ENCODE measurements around the gene AHNAK. TPM values are rescaled to one million over a fixed set of nuclear protein-coding genes. Genes with fewer than 3 reads are reported as not detected.
A peak's percentile ranks its signal among the peaks of the same experiment; 100 is the strongest.
"Not testable (repeated sequence)": the region's sequence is repeated elsewhere in the genome, so short reads cannot be mapped to it uniquely, and the experiment has no call there.

AHNAK gene
- total RNA-seq, 4 donors from 2014 or later, result 1,348 to 2,181 (median 1,745) TPM

GRCh38 chr11:62592146-62592815, 45.7 kb upstream of the AHNAK start:
- TF ChIP-seq POLR2A (IDR thresholded peaks at IDR 0.05) (no peak), CTCF (IDR thresholded peaks at IDR 0.05) (no peak), EP300 (IDR thresholded peaks at IDR 0.05) (no peak), POLR2AphosphoS5 (IDR thresholded peaks at IDR 0.05) (no peak)

GRCh38 chr11:62591448-62592145, 45.0 kb upstream of the AHNAK start, which contains the start of gene TUT1:
TUT1 (minus strand) TSS chr11:62591523; CDS start chr11:62591485, 38 bp downstream.
- H3K27me3 ChIP-seq, result no peaks in the 10 kb centered on the region
- H3K4me1 ChIP-seq, result peaks cover 0 to 52% (median 22%) of the 10 kb centered on the region in 3 donors
- TF ChIP-seq POLR2AphosphoS5 (IDR thresholded peaks at IDR 0.05) (peak; percentile 97), POLR2A (IDR thresholded peaks at IDR 0.05) (peak; percentile 66 to 77), CTCF (IDR thresholded peaks at IDR 0.05) (no peak), EP300 (IDR thresholded peaks at IDR 0.05) (no peak)
- no peaks in the 10 kb centered on the region for H3K9me3 ChIP-seq
- ATAC-seq, result peak; percentile 96
- WGBS, 2 donors (ENCODE audit: low coverage in 1 of 2), result 0 to 1% methylated on average over 8 to 20 of the region's 58 CpGs
- H3K36me3 ChIP-seq, result peaks cover 0 to 59% of the 10 kb centered on the region in 2 donors
- peak within 1 kb of the TSS; percentile 57 to 85 for H3K4me3 ChIP-seq
- H3K27ac ChIP-seq, result peak within 1 kb of the TSS; percentile 91 to 97 (median 92)

More at GRCh38 chr11:62592146-62592815, 45.7 kb upstream of the AHNAK start:
- no peak for ATAC-seq
- Histone ChIP-seq H3K27me3 (no peaks in the 10 kb centered on the region), H3K36me3 (peaks cover 0 to 59% of the 10 kb centered on the region in 2 donors), H3K4me3 (peak overlapping the region; percentile 39 to 57), H3K4me1 (peaks cover 0 to 52% (median 22%) of the 10 kb centered on the region in 3 donors), H3K9me3 (no peaks in the 10 kb centered on the region), H3K27ac (peak overlapping the region; percentile 82 to 97 (median 92))
- WGBS, 2 donors (ENCODE audit: low coverage in 1 of 2), result 8 to 35% methylated on average over 5 of the region's 17 CpGs

- Histone ChIP-seq H3K4me3 (no peak overlapping the region), H3K9me3 (no peaks in the 10 kb centered on the region), H3K36me3 (peaks cover 0 to 59% of the 10 kb centered on the region in 2 donors), H3K27me3 (no peaks in the 10 kb centered on the region), H3K27ac (no peak overlapping the region), H3K4me1 (peaks cover 0 to 47% (median 22%) of the 10 kb centered on the region in 3 donors)
- 50 to 68% methylated on average over 12 to 17 of the region's 18 CpGs for WGBS, 2 donors (ENCODE audit: low coverage in 1 of 2)
- no peak for ATAC-seq
- TF ChIP-seq CTCF (IDR thresholded peaks at IDR 0.05), result no peak
- no peak for TF ChIP-seq POLR2AphosphoS5 (IDR thresholded peaks at IDR 0.05)
- no peak for TF ChIP-seq POLR2A (IDR thresholded peaks at IDR 0.05)
- no peak for TF ChIP-seq EP300 (IDR thresholded peaks at IDR 0.05)
Measured at GRCh38 chr11:62588966-62589637, 42.5 kb upstream of the AHNAK start.

- WGBS, 2 donors (ENCODE audit: low coverage in 1 of 2), result 98% methylated on average over 6 of the region's 7 CpGs; no CpG with 5 or more reads in 1 of the 2 donors
- not testable (repeated sequence) for H3K9me3 ChIP-seq, H3K4me3 ChIP-seq, ATAC-seq, H3K27ac ChIP-seq, H3K27me3 ChIP-seq
- Histone ChIP-seq H3K36me3 (peaks cover 0 to 81% of the 10 kb centered on the region in 2 donors), H3K4me1 (peaks cover 0 to 19% (median 7%) of the 10 kb centered on the region in 3 donors)
Measured at GRCh38 chr11:62585356-62585755, 38.8 kb upstream of the AHNAK start.

- H3K9me3 ChIP-seq, ATAC-seq, H3K4me3 ChIP-seq, H3K27me3 ChIP-seq, H3K4me1 ChIP-seq, H3K27ac ChIP-seq: not testable (repeated sequence)
- H3K36me3 ChIP-seq, result peaks cover 0 to 92% of the 10 kb centered on the region in 2 donors
- 97 to 100% methylated on average over 2 to 4 of the region's 4 CpGs for WGBS, 2 donors (ENCODE audit: low coverage in 1 of 2)
Measured at GRCh38 chr11:62581735-62582134, 35.1 kb upstream of the AHNAK start.

All from gastroesophageal sphincter (tissue), 4 donors.